Measurements from ENCODE around the gene TMA7.
A peak's percentile ranks its signal among the peaks of the same experiment; 100 is the strongest.
"Not testable (repeated sequence)": the region's sequence is repeated elsewhere in the genome, so short reads cannot be mapped to it uniquely, and the experiment has no call there.

The TMA7 gene

DNA sequence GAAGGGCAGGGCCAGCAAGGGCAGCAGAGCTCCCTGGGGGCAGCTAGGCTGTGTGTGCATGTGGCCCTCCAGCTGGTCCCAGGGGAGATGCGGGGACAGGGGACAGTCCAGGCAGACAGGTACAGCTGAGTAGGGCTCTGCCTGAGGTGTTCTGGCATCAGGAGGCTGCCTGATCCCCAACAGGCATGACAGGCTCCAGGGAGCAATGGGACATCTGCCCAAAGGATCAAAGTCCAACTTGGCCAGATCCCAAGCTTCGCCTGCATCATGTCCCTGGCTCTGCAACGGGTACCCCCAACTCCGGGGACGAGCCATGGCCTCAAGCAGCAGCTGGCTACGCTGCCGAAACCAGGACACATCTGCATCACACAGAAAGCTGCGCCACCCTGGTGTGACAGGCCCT is 28.3 kb downstream of the TMA7 start:
- DNase-seq (ENCODE audit: low read depth) = no peak

DNA sequence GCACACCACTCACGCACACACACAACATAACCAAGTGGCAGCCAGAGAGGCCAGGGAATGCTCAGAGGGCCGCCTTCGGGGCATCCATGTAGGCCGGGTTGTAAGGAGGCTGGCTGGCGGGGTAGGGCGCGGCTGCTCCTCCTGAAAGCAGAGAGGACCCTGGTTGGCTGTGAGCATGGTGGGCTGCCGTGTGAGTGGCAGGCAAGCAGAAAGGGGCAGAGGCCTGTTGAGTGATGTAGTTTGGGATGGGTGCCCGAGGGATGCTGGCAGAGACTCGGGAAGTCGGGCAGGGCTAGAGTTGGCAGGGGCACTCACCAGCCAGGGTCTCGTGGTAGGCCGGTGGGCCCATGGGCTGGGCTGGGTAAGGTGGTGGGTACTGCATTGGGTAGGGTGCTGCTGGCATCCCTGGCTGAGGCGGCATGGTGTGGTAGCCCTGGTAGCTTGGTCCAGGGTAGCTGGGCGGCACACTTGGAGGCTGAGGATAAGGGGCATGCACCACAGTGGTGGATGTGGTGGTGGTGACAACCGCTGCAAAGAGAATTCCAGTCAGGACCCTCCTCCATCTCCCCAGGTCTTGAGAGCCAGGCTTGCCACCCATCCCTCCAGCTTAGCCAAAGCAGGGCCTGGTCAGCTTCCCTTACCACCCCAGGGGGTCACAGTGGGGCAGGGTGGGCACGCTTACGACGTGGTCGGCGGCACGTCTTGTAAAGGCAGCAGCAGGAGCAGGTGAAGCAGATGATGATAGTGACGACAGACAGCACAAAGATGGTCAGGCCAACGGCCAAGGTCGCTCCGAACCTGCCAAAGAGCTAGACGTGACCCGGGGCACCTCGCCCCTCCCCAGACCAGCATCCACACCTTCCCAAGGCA is 29.2 kb downstream of the TMA7 start:
- DNase-seq (ENCODE audit: low read depth) = no peak

DNA sequence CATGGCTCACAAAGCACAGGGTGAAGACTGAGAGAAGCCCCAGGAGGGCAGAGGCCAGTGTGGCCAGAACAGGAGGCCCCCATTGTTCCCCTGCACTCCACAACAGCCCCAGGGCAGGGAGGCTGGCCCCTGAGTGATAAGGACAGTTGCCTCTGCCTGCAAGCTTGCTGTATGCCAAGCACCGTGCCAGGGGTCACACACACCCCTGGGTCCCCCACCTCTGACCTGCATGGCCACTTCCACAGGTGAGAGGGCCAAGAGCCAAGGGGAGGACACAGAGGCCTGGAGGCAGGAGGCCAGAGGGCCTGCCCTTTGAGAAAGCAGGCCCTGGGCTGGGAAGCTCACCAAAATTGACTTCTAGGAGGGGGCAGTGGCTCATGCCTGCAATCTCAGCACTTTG is 30.2 kb downstream of the TMA7 start:
- no peak for DNase-seq (ENCODE audit: low read depth)

DNA sequence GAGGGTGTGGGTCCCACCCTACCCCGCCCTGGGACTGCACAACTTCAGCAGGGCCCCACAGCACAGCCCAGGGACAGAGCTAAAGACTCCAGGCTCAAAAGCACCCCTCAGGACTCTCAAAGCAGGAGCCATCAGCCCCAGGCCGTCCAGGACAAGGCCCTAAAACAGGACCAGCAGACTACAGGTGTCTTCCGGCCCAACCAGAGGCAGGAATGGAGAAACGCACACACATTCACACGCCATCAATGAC is 32.5 kb downstream of the TMA7 start:
- no peak for DNase-seq (ENCODE audit: low read depth)

DNA sequence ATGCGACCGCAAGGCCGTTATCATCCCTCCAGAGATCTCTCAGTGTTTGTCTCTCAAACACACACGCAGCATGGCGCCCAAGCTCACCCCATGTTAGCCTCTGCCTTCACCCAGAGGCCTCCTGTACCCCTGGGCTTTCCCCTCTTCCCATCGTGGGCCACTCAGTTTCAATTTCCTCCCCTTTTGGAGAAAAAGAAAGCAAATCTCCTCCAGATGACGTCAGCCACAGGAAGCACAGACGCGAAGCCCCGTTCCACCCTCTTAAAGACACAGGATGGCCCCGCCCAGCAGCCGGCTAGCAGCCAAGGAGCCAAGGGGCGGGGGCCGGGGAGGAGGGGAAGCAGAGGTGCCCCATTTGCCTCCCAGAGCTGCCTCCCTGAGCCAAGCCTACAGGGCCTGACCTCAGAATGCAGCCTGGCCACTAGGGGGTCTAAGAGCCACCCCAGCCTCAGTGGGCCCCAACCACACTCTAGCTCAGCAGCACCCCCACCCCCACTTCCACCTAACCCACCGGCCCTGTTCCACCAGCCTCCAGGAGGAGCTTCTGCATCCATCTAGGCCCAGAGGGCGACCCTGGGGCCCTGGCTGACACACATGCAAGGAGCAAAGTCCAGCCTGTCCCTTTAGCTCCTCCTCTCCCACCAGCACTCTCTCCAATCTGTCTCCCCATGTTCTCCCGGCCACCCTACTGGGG is 33.0 kb downstream of the TMA7 start:
- DNase-seq (ENCODE audit: low read depth) = peak; percentile 59

DNA sequence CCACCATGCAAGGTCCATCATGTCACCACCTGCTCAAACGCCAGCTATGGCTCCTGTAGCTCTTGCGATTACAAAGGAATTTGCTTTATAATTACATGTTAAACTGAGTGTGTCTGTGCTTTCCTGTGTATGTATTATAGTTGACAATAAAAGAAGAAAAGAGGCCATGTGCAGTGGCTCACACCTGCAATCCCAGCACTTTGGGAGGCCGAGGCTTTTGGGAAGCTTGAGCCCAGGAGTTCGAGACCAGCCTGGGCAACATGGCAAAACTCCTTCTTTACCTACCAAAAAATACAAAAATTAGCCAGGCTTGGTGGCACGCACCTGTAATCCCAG is 33.5 kb downstream of the TMA7 start:
- DNase-seq (ENCODE audit: low read depth) = no peak

DNA sequence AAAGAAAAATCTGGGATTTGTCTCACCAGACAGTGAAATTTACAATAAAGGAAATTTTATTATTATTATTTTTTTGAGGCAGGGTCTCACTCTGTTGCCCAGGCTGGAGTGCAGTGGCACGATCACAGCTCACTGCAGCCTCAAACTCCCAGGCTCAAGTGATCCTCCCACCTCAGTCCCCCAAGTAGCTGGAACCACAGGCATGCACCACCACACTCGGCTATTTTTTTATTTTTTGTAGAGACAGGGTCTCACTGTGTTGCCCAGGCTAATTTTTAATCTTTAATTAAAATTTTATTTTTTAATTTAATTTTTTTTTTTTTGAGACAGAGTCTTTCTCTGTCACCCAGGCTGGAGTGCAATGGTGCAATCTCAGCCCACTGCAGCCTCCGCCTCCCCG is 34.0 kb downstream of the TMA7 start:
- not testable (repeated sequence) for DNase-seq (ENCODE audit: low read depth)

DNA sequence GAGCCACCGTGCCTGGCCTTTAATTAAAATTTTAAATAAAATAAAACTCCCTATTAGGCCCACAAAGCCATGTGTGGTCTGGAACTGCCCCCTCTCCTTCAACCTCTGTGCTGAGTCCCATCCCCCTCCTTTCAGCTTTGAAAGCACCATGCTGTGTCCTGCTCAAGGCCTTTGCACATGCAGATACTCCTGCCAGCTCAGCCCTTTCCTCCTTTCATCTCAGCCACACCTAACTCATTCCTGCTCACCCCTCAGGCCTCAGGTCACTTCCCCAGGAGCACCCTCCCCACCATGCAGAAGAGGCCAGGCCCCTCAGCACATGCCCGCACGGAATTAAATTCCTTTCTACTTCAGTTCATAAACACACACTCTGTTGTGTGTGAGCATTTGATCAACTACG is 34.6 kb downstream of the TMA7 start:
- no peak for DNase-seq (ENCODE audit: low read depth)

DNA sequence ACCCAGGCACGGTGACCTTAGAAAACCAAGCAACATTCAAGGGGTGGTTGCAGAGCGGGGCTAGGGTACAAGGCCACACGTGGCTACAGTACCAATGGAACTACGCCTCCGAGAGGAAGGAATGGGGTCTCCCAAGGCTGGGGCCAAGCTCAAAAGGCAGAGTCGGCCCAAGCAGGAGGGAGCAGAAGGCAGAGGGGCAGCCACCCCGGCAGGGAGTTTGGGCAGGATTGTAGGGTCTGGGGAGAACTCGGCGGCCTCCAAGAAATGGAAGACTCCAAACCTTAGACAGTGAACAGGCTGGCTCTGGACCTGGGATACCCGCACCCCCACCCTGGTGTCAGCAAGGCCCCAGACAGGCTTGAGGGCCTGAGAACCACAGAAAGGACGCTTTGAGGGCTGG is 35.1 kb downstream of the TMA7 start:
- no peak for DNase-seq (ENCODE audit: low read depth)

DNA sequence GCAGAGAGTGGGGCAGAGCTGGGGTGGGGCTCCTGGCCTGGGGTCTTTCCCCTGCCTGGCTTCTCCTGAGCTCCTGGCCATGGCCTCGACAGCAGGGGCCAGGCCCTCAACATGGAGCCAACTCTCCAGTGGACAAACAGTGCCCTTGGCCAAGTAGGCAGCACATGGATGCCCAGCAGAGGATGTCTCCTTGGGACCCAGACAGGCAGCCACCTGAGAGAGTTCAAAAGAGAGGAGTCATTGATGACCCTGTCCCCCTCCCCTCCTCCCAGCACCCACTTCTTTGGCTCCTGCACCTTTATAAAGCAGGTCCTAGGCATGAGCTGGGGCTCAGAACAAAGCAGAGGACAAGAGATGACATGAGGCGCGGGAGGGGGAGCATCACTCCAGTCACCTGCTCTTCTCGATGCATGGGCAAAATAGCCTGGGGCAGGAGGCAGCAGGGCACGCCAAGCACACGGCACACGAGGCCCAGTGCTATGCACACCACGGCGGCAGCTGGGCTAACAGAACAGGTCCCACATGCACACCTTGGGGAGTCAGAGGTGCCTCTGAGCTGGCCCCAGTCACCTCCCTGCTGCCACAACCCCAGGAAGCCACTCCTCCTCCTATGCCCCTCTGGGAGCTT is 36.5 kb downstream of the TMA7 start:
- DNase-seq (ENCODE audit: low read depth) = no peak

DNA sequence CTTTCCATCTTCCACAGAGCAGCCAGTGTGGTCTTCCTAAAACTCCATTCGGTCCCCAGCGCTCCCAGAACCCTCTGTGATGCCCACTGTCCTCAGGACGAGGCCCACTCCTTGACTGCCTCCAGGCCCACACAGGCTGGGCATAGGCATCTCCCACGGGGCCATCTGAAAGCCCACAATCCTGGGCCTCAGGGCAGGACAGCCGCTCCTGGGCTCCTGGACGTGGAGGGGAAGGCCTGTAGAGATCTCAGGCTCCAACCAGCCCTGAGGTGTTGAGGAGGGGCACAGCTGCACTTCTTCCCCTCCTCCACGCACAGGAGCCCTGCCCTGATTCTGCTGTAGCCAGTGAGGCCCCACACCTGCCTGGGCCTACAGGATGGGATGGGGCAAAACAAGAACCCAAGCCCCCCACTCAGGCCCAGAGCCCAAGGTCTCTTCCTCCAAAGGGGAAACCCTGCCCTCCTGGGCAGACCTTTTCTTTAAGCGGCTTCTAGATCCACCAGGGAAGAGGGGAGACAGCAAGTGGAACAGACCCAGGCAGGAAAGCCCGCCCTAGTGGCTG is 38.0 kb downstream of the TMA7 start:
- no peak for DNase-seq (ENCODE audit: low read depth)

DNA sequence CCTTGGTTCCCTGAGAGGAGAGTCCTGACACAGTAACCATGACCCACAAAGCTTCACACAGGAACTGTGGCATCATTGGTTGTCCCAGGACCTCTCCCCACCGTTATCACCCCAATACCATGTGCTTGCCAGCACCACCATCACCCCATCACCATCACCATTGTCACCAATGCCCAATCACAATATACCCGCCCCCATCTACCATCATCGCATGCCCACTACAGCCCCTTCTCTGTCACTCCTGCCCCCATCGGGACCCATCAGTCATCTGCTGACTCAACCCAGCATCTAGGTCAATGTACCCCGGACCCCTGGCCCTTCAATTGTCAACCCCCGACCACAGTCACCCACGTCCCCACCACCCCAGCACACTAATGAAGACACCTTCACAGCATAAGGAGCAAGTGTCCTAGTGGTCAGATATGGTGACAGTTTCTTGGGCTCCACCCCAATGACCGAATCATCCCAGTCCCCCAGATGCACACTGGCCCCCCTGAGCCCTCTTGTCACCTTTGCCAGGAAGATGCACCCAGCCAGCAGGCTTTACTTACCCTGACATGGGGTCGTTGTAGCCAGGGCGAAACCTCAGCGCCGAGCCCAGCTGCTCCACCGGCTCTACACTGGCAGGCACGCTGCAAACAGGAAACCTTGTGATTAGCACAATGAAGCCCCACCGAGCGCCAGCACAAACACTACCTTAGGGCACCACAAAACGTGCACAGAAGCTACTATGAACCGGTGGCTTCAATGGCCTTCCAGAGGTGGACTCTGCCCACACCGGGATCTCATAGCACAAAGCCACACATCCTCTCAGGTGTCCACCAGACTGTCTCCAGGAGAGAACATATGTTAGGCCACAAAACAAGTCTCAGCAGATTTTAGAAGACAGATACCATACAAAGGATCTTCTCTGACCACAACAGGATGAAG is 38.8 kb downstream of the TMA7 start:
- no peak for DNase-seq (ENCODE audit: low read depth)

DNA sequence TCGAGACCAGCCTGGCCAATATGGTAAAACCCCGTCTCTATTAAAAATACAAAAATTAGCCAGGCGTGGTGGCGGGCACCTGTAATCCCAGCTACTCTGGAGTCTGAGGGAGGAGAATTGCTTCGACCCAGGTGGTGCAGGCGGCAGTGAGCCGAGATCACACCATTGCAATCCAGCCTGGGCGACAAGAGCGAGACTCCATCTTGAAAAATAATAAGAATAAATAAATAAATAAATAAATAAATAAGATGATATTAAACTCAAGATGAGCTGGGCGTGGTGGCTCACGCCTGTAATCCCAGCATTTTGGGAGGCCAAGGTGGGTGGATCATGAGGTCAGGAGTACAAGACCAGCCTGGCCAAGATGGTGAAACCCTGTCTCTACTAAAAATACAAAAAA is 40.8 kb downstream of the TMA7 start:
- not testable (repeated sequence) for DNase-seq (ENCODE audit: low read depth)

DNA sequence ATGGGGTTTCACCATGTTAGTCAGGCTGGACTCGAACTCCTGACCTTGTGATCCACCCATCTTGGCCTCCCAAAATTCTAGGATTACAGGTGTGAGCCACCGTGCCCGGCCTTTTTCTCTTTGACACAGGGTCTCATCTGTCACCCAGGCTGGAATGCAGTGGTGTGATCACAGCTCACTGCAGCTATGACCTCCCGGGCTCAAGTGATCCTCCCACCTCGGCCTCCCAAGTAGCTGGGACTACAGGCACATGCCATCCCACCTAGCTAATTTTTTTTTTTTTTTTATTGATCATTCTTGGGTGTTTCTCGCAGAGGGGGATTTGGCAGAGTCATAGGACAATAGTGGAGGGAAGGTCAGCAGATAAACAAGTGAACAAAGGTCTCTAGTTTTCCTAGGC is 42.8 kb downstream of the TMA7 start:
- DNase-seq (ENCODE audit: low read depth) = not testable (repeated sequence)

DNA sequence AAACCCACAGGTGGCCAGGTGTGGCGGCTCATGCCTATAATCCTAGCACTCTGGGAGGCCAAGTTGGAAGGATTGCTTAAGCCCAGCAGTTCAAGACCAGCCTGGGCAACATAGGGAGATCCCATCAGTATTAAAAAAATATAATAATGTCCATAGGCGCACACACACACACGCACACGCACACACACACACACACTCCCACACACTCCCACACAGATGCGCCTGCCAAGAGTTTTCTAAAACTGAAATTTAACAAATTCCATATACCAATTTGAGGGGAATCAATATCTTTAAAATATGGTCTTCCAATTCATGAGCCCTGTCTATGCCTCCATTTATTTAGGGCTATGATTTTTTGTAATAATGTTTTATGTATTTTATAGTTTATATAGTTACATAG is 46.9 kb downstream of the TMA7 start:
- DNase-seq (ENCODE audit: low read depth) = no peak

DNA sequence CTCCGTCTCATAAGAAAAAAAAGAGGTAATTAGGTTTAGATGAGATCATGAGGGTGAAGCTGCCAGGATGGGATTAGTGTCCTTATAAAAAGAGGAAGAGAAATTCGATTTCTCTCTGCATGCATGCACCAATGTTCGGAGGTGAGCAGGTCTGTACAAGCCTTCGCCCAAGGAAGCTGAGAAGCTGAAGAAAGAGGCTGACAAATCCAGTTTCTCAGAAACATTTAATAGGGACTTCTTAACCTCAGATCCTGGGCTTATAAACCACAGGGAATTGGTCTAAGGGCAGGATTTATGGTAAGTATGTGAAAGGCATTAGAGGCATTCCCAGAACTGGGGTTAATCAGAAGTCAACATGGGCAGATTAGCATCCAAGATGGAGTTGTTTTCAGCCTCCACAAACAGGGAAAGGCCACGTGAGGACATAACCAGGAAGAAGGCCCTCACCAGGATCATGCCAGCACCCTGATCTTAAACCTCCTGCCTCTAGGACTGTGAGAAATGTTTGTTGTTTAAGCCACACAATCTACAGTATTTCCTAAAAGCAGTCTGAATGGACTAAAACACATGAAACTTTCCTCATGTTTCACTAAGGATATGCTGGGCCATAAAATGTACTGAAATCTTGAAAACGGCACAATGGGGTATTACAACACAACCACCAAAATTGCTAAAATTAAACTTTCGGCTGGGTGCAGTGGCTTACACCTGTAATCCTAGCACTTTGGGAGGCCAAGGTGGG is 52.6 kb downstream of the TMA7 start:
- DNase-seq (ENCODE audit: low read depth) = peak; percentile 41

DNA sequence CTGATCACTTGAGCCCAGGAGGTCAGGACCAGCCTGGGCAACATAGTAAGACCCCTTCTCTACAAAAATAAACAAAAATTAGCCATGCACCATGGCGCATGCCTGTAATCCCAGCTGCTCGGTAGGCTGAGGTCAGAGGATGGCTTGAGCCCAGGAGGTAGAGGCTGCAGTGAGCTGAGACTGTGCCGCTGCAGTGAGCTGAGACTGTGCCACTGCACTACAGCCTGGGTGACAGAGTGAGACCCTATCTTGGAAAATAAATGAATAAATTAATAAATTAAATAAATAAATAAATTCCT is 53.1 kb downstream of the TMA7 start:
- DNase-seq (ENCODE audit: low read depth) = no peak
